Endothelial cell (in vitro differentiated cells): ENCODE measurements around the gene PYY. TPM values are rescaled to one million over a fixed set of nuclear protein-coding genes. Genes with fewer than 3 reads are reported as not detected.
"Not testable (repeated sequence)": the region's sequence is repeated elsewhere in the genome, so short reads cannot be mapped to it uniquely, and the experiment has no call there.

Source experiments
- DNase-seq: peaks from one replicate; pipeline ENCODE4 v3.0.0; 2021; ENCODE audit warnings: low spot score
- H3K27ac Mint-ChIP-seq: one replicate; pipeline ENCODE4 v1.8.0; 2021; ENCODE audit warnings: mixed read lengths, inconsistent platforms; ENCODE audit not compliant: unreplicated experiment
- H3K27me3 Mint-ChIP-seq: one replicate; pipeline ENCODE4 v1.8.0; 2021; ENCODE audit warnings: mild to moderate bottlenecking, moderate library complexity, mixed read lengths, inconsistent platforms; ENCODE audit not compliant: unreplicated experiment
- H3K36me3 Mint-ChIP-seq: one replicate; pipeline ENCODE4 v1.8.0; 2021; ENCODE audit warnings: mild to moderate bottlenecking, low read depth, mixed read lengths, inconsistent platforms; ENCODE audit not compliant: unreplicated experiment
- H3K4me1 Mint-ChIP-seq: one replicate; pipeline ENCODE4 v1.8.0; 2021; ENCODE audit warnings: mild to moderate bottlenecking, mixed read lengths, inconsistent platforms; ENCODE audit not compliant: unreplicated experiment
- H3K4me3 Mint-ChIP-seq: one replicate; pipeline ENCODE4 v1.8.0; 2021; ENCODE audit warnings: mild to moderate bottlenecking, mixed read lengths, inconsistent platforms; ENCODE audit not compliant: unreplicated experiment
- H3K9me3 Mint-ChIP-seq: one replicate; pipeline ENCODE4 v1.8.0; 2021; ENCODE audit warnings: mixed read lengths, inconsistent platforms; ENCODE audit not compliant: unreplicated experiment
- CTCF ChIP-seq: fragments of 200-600 bp; sonication (generic); IDR thresholded peaks from one replicate; pipeline ENCODE4 v1.5.0; 2021; ENCODE audit warnings: antibody characterized with exemption; ENCODE audit not compliant: unreplicated experiment
- total RNA-seq: library from RNA; stranded (reverse); fragmentation: NEBNext Ultra II Directional; extraction: Animal tissue kit (Norgen Biotek cat#: 25700); gene quantifications from one replicate; pipeline ENCODE4 v1.2.1, GENCODE V29; 2021; ENCODE audit not compliant: unreplicated experiment

Gene PYY
- total RNA-seq, 1 donor from 2014 or later = not detected

GRCh38 chr17:43935204-43935925 is 18.4 kb downstream of the PYY start:
- Mint-ChIP-seq H3K27me3 (peaks cover 6% of the 10 kb centered on the region), H3K4me3 (no peak overlapping the region), H3K36me3 (peaks cover 3% of the 10 kb centered on the region), H3K27ac (no peak overlapping the region), H3K4me1 (no peaks in the 10 kb centered on the region), H3K9me3 (no peaks in the 10 kb centered on the region)
- no peak for DNase-seq
- TF ChIP-seq CTCF = no peak

GRCh38 chr17:43932923-43933322 is 20.8 kb downstream of the PYY start:
- peaks cover 6% of the 10 kb centered on the region for H3K27me3 Mint-ChIP-seq
- no peak overlapping the region for H3K27ac Mint-ChIP-seq
- H3K4me3 Mint-ChIP-seq = no peak overlapping the region
- peaks cover 2% of the 10 kb centered on the region for H3K4me1 Mint-ChIP-seq
- H3K9me3 Mint-ChIP-seq = no peaks in the 10 kb centered on the region
- H3K36me3 Mint-ChIP-seq = no peaks in the 10 kb centered on the region
- no peak for DNase-seq
- no peak for TF ChIP-seq CTCF

- H3K4me3 Mint-ChIP-seq = no peak overlapping the region
- no peak overlapping the region for H3K27ac Mint-ChIP-seq
- TF ChIP-seq CTCF = no peak
- DNase-seq = no peak
- peaks cover 6% of the 10 kb centered on the region for H3K4me1 Mint-ChIP-seq
- H3K36me3 Mint-ChIP-seq = no peaks in the 10 kb centered on the region
- H3K9me3 Mint-ChIP-seq = no peaks in the 10 kb centered on the region
- H3K27me3 Mint-ChIP-seq = peaks cover 6% of the 10 kb centered on the region
Measured at GRCh38 chr17:43932357-43932756, 21.4 kb downstream of the PYY start.

GRCh38 chr17:43931062-43931571 is 22.6 kb downstream of the PYY start:
- TF ChIP-seq CTCF = no peak
- Mint-ChIP-seq H3K36me3 (no peaks in the 10 kb centered on the region), H3K27ac (no peak overlapping the region), H3K27me3 (peaks cover 7% of the 10 kb centered on the region), H3K4me3 (no peak overlapping the region), H3K9me3 (no peaks in the 10 kb centered on the region), H3K4me1 (peaks cover 10% of the 10 kb centered on the region)
- no peak for DNase-seq

GRCh38 chr17:43928609-43929008 is 25.1 kb downstream of the PYY start:
- H3K9me3 Mint-ChIP-seq = no peaks in the 10 kb centered on the region
- peaks cover 6% of the 10 kb centered on the region for H3K27me3 Mint-ChIP-seq
- no peaks in the 10 kb centered on the region for H3K36me3 Mint-ChIP-seq
- no peak overlapping the region for H3K27ac Mint-ChIP-seq
- no peak overlapping the region for H3K4me3 Mint-ChIP-seq
- no peak for DNase-seq
- peaks cover 10% of the 10 kb centered on the region for H3K4me1 Mint-ChIP-seq
- no peak for TF ChIP-seq CTCF

GRCh38 chr17:43927929-43928328 is 25.8 kb downstream of the PYY start:
- H3K36me3 Mint-ChIP-seq, H3K4me3 Mint-ChIP-seq, DNase-seq, H3K27ac Mint-ChIP-seq, H3K27me3 Mint-ChIP-seq, H3K9me3 Mint-ChIP-seq: not testable (repeated sequence)
- peaks cover 10% of the 10 kb centered on the region for H3K4me1 Mint-ChIP-seq
